Activated CD4-positive, alpha-beta T cell treated with anti-CD3 and anti-CD28 coated beads, Interleukin-2, amount 50 U/mL, for 4 hours (primary cell): ENCODE data around the gene KCNH5.
"Not testable (repeated sequence)": the region's sequence is repeated elsewhere in the genome, so short reads cannot be mapped to it uniquely, and the experiment has no call there.

Source experiments
- DNase-seq, 2 experiments: peaks; one replicate each; pipeline ENCODE4 v3.0.0-alpha.2; 2020

KCNH5 gene

DNA sequence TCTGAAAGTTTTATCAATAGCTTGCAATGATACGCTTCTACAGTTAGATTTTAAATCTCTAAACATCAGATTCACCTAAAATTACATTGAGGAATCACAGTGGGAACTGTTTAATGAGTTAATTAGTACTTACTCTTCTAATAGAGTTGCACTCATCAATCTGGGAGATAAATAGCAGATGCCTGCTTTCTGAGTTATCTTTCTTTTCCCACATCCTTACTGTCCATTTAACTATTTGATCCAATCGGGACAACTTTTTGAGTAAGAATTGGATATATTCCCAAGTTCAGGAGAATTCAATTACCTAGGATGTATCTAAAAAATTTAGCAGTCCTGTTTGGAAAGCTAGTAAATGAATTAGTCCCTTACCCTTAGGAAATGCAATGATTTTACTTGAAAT is 162.3 kb downstream of the KCNH5 start:
- DNase-seq = no peak

DNA sequence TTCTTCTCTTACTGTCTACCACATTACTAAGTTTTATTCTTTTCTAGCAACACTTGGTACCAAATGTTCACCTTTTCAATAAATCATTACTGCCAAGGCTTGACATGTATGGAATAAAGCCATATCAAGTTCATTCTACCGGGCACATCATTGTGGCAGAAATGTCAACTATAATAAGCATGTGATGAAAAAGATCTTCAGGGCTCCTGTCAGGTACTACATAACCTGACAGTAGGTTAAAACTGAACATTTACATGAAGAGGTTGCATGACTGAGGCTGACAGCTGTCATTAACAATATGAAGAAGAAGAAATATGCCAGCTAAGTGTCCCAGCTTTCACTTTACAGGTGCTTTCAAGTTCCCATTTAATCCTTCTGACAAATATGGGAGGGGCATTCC is 178.9 kb downstream of the KCNH5 start:
- DNase-seq = no peak

DNA sequence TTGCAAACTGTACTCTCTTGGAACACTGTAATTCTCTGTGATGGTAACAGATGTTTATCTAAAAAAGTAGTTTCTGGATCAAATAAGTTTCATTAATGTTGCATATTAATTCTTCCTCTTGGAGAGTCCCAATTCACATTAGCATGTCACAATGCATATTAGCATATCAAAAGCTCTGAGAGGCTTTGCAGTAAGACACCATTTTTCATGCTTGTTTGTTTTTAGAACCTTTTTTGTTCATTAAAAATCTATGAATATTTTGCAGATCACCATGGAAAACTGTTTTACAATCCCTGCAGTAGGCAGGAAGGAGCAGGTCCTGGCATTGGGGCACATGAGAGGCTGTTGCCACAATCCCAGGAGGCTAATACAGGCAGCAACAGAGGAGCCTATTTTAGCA is 180.7 kb downstream of the KCNH5 start:
- no peak for DNase-seq

GRCh38 chr14:62858011-62858410 is 187.2 kb downstream of the KCNH5 start:
- not testable (repeated sequence) for DNase-seq

- DNase-seq = no peak
Measured at GRCh38 chr14:62854951-62855350, 190.3 kb downstream of the KCNH5 start.

GRCh38 chr14:62847168-62847567 is 198.1 kb downstream of the KCNH5 start:
- DNase-seq = no peak

GRCh38 chr14:62844546-62844945 is 200.7 kb downstream of the KCNH5 start:
- no peak for DNase-seq

DNA sequence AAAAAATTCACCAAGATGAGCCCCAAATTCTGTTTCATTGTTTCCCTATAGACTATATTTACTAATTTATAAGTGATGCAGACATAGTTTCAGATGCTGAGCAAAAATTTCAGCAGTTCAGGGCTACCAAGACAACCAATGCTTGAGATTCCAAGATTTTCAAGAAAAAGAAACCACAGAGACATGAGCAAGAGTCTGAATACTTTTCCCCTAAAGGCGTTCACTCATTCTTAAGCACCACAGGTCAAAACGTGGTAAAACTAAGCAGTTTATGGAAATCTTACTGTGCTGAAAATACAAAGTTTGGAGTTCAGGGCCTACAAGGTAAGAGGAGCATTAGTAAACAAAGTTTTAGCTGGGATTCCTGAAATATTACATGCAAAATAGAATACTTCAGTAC is 221.2 kb downstream of the KCNH5 start:
- DNase-seq = no peak

DNA sequence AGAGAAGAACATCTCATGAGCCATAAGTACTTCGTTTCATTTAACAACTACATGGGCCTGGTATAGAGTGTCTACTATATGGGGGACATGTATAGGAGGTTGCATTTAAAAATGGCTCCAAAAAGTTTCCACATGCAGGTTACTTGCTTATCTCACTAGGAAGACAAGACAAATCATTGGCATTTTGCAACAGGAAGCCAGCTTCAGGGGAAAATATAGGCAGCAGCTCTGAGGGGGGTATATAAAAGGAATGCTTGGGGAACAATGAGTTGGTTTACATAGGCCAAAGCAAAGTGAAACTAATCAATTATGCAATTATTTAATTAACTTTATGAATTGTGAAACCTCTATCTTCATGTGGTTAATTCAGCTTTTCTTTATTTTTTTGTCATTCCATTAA is 225.3 kb downstream of the KCNH5 start:
- DNase-seq = no peak

GRCh38 chr14:62807636-62808035 is 237.6 kb downstream of the KCNH5 start:
- no peak for DNase-seq

GRCh38 chr14:62800577-62800976 is 244.7 kb downstream of the KCNH5 start:
- no peak for DNase-seq

- no peak for DNase-seq
Measured at GRCh38 chr14:62796431-62796830, 248.8 kb downstream of the KCNH5 start.

- DNase-seq = no peak
Measured at GRCh38 chr14:62792578-62792977, 252.7 kb downstream of the KCNH5 start.

DNA sequence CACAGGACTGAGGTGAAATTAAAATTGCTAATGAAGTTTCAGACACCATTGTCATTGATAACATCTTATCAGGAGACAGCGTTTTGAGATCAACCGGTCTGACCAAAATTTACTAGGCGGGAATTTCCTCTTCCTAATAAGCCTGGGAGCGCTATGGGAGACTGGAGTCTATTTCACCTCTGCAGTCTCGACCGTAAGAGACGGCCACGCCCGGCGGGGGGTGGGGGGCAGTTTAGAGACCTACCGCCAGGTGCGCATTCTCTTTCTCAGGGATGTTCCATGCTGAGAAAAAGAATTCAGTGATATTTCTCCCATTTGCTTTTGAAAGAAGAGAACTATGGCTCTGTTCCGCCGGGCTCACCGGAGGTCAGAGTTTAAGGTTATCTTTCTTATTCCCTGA is 263.9 kb downstream of the KCNH5 start:
- not testable (repeated sequence) for DNase-seq

GRCh38 chr14:62778852-62779251 is 266.4 kb downstream of the KCNH5 start:
- no peak for DNase-seq

DNA sequence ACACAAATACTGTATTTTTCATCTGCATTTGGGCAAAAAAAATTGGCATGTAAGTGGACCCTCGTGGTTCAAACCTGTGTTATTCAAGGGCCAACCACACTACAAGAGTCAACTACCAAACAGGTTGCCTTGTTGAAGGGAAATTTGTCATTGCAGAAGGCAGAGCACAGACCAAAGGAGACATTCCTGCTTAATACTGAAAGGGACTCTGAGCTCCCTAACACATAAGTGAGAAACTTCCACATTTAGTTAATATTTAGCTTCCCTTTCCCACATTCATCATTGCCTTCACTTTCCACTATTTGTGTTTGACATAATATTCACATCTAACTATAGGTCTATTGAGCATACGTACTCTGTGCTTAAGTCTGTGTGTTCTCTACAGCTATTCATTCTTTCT is 266.9 kb downstream of the KCNH5 start:
- no peak for DNase-seq

DNA sequence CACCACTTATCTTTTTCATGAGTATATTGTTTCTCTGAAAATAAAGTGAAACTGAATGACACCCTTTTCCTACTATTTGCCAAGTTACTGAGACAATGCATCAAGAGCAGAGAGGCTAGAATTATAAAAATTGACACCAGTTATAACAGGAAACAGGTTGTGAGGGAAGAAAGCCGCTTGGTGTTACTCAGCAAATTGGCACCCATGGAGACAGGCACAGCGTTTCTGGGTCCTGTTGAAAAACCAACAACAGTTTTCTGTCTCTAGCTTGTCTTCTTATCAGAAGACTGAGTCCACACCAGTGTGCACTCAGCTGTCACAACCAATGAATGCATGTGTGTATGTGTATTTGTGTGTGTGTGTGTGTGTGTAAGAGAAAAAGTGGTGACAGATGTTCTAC is 267.7 kb downstream of the KCNH5 start:
- no peak for DNase-seq

GRCh38 chr14:62776300-62776699 is 269.0 kb downstream of the KCNH5 start:
- DNase-seq = no peak

GRCh38 chr14:62768753-62769152 is 276.5 kb downstream of the KCNH5 start:
- no peak for DNase-seq

DNA sequence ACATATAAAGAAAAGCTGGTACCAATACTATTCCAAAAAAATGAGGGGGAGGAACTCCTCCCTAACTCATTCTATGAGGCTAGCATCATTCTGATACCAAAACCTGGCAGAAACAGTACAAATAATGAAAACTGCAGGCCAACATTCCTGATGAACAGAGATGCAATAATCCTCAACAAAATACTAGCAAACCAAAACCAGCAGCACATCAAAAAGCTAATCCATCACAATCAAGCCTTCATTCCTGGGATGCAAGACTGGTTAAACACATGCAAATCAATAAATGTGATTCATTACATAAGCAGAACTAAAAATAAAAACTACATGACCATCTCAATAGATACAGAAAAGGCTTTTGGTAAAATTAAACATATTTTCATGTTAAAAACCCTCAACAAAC is 281.3 kb downstream of the KCNH5 start:
- DNase-seq = no peak

- DNase-seq = no peak
Measured at GRCh38 chr14:62759796-62760195, 285.5 kb downstream of the KCNH5 start.

- DNase-seq = not testable (repeated sequence)
Measured at GRCh38 chr14:62746881-62747280, 298.4 kb downstream of the KCNH5 start.

- DNase-seq = no peak
Measured at GRCh38 chr14:62745496-62745895, 299.8 kb downstream of the KCNH5 start.

DNA sequence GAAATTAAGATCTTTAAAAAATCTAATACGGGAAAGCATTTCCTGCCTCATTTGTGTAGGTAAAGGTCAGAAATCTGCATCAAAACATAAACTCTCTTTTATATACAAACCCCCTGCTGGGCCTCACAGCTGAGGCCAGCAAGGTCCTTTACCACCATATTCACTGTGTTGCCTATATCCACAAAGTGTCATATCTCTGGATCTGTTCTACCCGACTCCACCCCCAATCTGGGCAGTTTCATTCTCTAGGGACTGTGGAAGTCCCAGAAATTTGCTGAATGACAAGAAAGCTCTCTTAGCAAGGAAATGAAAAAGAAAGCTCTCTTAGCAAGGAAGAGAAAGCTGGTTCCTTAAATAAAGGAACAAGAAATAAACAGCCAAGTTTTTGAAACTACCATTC is 301.7 kb downstream of the KCNH5 start:
- no peak for DNase-seq

- DNase-seq = no peak
Measured at GRCh38 chr14:62743118-62743517, 302.1 kb downstream of the KCNH5 start.

- no peak for DNase-seq
Measured at GRCh38 chr14:62739647-62740046, 305.6 kb downstream of the KCNH5 start.
